NK-92 treated with Interleukin-12 subunit alpha and Interleukin-12 subunit beta, amount 100 ng/mL, for 24 hours (cell line): Measurements from ENCODE around the gene SLC51B.
"Not testable (repeated sequence)": the region's sequence is repeated elsewhere in the genome, so short reads cannot be mapped to it uniquely, and the experiment has no call there.

Experiments used
- DNase-seq: peaks from one replicate; lab custom pipeline; 2025; lab: John Stamatoyannopoulos, UW

The SLC51B gene

DNA sequence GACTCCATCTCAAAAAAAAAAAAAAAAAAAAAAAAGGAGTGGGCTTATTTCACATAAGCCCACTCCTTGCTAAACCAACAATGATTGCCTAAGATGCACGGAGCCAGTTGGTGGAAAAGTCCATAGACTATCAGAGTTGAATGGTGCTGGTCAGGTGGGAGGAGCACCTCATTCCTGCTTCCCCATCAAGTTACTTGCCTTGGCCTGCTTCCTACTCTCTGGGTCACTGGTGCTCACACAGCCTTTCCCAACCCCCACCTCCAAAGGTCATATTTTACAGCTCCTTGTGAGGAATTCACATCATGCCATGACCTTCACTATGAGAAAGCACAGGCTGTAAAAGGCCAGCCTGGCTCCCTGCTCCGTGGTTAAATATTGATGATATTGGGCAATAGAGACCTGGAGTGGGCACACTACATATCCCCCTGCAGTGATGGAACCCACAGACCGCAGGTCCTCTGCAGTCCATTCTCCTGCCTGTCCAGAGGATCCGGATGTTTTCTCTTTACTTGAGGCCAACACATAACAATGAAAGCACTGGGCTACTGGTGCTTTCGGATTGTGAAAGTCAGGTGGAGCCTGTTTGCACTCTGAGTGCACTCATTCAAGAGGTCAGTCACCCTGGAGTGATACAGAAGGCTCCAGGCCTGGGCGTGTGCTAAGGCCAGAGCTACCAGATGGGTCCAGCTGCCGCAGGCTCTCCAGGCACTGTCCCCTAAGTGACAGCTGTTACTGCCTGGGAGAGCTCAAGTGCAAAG lies at the start of gene SLC51B:
SLC51B (plus strand) TSS at position 664 of the 758 bp plus-strand sequence. CDS start 4,618 bp downstream, outside the sequence.
- DNase-seq: no peak

DNA sequence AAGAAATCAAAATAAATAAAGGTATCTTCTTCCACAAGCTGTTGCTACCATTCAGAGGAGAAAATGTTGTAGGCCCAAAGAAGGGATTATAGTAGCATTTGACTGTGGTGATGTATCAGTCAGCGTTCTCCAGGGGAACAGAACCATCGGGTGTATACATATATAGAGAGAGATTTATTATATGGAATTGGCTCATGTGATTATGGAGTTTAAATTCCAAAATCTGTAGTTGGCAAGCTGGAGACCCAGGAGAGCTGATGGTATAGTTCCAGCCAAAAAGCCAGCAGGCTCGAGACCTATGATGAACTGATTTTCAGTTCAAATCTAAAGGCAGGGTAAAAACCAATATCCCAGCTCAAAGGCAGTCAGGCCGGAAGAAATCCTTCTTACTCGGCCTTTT lies 48.1 kb upstream of the SLC51B start:
- no peak for DNase-seq

DNA sequence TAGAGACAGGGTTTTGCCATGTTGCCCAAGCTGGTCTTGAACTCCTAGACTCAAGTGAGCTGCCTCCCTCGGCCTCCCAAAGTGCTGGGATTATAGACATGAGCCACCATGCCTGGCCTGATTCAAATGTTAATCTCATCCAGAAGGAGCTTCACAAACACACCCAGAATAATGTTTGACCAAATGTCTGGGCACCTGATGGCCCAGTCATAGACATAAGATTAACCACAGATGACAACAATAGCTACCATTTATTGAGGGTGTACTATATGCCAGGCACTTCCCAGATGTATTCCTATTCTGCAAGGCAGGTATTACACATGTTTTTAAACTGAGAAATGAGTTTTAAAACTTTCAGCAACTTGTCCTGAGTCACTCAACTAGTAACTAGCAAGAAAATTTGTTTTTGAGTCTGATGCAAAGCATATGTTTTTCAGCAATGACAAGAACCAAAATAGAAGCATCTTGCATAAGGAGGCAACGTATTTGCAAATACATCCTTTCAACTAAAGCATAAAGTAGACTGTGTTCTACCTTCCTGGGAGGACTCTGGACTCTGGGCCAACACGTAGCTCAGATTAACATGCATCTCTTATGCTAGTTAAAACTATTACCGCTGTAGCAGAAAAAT lies 47.3 kb upstream of the SLC51B start:
- no peak for DNase-seq

DNA sequence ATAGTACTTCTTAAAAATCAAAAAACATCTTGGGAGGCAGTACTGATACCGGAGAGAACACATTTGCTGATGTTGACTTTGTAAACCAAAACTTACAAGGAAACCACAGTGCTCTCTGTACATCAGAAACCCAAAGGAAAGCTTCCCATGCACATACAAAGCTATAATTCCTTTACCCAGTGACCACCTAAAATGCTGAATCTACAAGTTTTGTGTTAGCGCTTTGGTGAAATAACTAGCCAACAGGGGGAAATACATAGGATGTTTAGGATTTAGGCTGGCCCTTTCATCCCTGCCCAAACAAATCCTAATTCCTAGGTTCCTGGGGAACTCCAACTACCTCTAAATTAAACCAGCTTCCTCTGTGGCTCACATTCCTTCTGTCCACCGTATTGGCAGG lies 40.2 kb upstream of the SLC51B start:
- DNase-seq: no peak

DNA sequence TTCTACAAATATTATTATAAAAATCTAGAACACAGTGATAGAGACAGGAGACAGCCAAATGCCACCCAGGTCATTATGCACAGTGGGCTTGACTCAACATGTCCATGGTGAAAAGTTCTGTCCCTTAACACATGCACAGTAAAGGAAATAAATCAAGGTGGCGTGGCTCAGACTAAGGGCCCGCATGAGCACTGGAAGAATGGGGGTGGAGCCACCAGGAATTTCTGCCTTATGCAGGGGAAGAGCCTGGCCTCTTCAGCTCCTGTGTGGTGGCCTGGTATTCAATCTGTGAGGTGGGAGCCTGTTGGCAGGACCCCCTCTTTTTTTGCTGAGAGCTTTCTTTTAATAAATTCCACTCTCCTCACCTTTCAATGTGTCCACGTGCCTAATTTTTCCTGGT lies 38.3 kb upstream of the SLC51B start:
- no peak for DNase-seq

DNA sequence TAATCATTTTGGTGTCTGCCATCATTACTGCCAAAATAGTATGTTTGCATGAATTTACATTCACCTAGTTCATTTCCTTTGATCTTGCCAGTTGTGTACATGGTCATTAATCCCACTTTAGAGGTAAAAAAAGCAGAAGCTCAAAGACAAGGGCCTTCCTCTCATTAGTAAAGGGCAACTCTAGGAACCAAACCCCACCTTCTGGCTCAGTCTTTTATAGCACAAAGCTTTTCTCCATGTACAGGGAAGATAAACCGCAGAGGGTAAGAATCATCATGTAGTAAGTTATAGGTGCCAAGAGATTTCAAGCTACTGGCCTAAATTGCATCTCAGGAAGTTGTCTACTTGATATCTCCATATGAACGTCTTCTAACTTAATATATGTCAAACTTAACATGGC lies 36.2 kb upstream of the SLC51B start:
- DNase-seq: no peak

DNA sequence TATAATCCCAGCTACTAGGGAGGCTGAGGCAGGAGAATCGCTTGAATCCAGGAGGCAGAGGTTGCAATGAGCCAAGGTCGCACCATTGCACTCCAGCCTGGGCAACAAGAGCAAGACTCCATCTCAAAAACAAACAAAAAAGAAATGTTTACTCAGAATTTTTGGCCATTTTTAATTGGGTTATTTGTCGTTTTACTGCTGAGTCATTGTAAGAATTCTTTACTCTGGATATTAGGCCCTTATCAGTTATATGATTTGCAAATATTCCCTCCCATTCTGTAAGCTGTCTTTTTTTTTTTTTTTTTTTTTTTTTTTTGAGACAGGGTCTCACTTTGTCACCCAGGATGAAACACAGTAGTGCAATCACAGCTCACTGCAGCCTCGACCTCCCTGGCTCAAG lies 34.0 kb upstream of the SLC51B start:
- DNase-seq: not testable (repeated sequence)

DNA sequence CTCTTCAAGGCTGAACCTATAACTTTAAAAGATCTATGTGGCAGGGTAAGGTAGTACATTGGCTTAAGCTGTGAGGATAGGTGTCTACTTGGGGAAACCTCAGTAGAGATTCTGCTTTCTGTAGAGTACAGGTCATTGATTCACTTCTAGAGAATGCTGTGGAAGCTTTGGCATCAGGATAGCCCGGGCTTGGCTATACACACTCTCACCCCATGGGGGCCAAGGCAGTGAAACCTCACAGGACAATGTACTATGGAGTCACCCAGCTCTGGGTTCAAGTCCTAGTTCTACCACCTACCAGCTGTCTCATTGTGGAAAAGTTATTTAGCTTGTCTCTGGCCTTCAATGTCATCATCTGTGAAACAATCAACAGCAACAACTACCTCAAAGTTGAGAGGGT lies 24.8 kb upstream of the SLC51B start:
- DNase-seq: no peak

DNA sequence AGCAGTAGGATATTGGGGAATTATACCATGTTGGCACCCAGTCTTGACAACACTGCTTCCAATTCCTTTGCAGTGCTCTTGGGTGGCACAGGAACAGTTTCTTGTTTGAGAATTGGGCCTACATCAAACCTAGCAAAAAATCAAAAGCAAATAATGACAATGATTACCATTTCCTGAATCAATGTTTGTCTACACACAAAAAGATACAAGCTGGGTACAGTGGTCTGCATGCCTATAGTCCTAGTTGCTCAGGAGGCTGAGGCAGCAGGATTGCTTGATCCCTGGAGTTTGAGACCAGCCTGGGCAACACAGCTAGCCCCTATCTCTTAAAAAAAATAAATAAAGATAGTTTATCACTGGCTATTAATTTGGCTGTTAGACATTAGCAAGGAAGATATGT lies 23.7 kb upstream of the SLC51B start:
- no peak for DNase-seq

DNA sequence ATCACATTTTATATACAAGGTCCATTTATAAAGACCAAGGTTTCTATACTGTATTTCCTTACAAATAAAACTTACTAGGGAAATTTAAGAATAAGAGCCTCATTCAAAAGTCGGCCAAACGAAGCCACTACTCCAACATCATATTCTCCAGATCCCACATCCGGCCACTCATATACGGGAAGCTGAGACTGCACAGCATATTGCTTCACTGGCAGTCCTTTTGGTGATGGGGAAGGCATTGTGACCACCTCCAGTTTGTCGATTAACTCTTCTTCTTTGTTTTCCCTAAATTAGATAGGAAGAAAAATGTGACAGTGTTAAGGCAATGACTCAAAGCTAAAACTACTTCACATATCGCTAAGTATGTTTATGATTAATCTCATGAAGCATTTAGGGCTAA lies 18.4 kb upstream of the SLC51B start:
- DNase-seq: no peak

DNA sequence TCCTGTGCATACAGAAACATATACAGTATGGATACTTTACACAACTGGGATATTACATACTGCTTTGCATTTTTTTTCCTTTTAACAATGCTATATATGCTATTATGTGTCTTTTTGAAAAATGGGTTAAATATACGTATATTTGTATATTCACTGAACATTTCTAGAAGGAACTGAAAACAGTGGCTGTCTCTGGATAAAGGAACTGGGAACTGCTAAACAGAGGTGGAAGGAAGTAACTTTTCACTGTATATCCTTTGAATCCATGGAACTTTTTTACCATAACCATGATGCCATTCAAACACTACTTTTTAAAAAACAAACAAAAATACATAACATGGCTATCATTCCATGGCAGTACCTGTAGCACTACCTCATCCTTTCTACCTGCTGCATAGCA lies 17.6 kb upstream of the SLC51B start:
- DNase-seq: no peak

DNA sequence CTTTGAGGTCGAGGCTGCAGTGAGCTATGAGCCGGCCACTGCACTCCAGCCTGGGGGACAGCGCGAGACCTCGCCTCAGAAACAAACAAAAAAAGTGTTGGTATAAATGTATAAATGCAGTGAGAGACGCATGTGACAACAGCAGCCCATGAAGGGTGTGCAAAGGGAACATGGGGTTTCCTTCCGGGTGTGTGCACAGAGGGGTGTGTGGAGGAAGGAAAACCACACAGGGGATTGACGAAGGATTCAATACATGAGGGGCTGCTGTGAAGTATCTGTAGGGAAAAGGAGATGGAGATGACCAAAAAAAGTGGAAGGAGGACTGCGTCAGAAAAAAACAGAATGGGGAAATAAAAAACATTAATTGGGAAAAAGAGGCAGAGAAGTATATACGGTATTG lies 16.8 kb upstream of the SLC51B start:
- no peak for DNase-seq

DNA sequence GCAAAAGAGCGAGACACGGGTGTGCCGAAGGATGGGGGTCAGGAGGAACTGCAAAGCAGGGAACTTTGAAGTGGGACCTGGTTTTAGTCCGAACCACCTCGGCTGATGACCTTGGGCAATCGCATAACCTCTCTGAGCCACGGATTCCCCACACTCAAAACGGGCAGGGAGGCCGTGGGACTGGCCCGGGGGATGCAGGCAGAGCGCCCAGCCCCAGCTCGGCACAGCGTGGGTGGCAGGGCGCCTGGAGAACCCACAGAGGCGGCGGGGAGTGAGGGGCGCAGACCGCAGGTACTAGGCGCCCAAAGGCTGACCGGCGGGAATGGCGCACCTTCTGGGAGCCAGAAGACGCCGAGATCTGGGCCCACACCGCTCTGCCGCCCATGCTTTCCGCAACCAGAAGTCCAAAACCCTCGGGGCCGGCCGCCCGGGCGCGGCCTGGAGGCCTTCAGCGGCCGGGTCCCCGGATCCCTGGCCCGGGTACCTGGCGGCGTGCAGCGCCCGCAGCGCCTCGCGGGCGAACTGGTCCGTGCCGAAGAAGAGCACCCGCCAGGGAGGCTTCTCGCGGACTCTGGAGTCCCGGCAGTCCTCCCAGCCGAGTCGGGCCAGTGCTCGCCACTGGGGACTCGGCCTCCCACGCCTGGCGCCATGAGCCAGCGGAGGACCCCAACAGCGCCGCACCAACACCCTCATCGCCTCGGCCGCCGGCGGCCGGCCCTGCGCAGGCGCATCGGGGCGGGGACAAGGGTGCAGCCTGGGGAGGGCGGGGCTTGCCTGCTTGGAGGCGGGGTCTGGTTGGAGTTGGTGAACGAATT lies 16.1 kb upstream of the SLC51B start, which contains the start of gene MTFMT:
MTFMT (minus strand) TSS at position 719 of the 815 bp plus-strand sequence; CDS start at position 693, 26 bp downstream.
- DNase-seq: peak; percentile 90

DNA sequence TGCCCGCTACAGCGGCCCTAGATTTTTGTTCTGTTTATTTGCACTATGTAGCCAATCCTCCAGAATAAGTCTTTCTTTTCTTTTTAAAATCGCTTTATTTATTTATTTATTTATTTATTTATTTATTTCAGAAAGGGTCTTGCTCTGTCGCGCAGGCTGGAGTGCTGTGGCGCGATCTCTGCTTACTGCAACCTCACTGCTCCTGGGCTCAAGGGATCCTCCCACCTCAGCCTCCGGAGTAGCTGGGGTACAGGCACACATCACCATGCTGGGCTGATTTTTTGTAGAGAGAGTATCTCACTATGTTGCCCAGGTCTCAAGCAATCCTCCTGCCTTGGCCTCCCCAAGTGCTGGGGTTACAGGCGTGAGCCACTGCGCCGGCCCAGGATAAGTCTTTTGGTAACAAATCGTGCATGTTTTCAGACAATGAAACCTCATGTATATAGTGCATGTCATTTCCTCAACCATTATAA lies 15.4 kb upstream of the SLC51B start:
- DNase-seq: no peak

DNA sequence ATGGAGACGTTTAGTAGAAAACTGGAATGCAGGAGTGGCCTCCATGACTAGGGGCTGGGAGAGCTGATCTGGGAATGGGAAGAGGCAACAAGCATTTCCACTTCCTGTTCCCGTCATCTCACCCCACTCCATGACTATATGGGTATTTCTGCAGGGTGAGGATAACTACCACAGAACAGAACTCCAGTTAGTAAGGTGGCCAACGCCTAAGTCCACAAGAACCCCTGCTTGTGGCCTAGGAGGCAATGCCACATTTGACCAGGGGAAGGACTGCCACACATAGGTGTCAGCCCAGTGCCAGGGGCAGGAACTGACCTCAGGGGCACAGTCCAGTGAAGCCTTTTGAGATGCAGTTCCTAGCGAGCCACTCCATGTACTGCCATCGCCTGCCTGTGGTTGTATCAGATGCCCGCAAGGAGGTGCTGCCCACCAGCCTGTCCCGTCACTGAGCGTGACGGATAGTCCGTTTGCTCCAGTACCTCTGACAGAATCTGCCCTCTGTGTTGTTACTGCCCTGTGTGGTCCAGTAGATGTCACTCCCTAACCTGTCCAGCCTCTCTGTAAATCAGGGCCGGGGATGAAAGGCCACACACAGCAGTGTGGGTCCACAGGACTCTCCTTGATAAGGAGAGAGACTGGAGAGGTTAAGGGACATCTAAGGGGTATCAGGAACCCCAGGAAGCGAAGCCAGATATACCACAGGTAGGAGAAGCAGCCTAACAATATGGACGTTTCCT lies 12.2 kb upstream of the SLC51B start:
- DNase-seq: no peak

DNA sequence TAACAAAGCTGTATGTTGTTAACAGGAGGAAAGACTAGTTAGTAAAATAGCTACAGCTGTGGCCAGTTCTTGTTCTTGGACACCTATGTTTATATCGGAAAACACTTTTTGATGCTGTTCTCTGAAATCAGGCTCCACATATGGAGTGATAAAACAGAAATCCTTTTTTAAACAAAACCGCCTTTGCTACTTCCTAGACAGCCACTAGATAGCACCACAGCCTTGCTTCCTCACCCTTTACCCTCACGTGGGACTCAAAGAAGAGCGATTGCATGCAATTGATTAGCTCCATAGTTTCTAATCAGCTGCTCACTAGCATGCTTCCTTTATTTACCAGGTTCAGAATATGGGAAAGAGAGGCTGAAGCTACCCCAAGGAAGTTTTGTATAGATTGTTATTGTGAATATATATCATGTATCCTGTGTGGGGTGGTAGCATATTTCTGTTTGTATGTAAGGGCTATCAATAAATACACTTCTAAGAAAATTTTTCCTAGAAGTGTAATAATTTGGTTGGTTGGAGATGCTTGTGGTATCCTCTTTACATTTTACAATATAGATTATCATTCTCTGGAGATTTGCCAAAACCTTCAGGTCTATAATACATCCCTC lies 11.4 kb upstream of the SLC51B start:
- DNase-seq: no peak

DNA sequence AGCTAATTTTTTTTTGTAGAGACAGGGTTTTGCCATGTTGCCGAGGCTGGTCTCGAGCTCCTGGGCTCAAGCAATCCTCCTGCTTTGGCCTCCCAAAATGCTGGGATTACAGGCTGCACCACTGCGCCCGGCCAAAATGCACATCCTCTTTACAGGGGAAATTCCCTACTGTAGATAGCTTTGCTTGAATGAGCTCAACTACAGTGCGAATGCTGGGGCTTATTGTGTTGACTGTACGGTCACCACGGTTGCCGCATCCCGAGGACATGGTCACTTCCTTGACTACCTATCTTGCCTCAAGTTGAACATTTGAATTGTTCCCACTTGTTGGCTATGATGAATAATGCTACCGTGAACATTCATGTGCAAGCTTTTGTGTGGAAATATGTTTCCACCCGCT lies 10.5 kb upstream of the SLC51B start:
- DNase-seq: no peak

DNA sequence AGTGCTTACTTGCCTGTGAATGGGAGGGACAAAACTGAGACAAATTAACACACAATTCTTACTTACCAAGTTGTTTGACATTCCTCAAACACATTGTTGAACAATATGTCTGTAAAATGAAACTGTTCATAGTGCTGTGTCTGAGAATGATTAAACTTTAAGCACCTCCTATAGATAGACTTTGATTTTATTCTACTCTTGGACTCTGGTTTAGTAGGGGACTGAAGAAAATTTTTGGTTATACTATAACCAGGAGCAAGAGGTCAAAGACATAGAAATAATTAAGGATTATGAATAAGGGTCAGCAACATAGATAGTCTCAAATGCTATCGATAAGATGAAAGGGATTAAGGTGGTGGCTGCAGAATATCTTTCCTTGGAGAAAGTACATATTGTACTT lies 7.9 kb upstream of the SLC51B start:
- no peak for DNase-seq

DNA sequence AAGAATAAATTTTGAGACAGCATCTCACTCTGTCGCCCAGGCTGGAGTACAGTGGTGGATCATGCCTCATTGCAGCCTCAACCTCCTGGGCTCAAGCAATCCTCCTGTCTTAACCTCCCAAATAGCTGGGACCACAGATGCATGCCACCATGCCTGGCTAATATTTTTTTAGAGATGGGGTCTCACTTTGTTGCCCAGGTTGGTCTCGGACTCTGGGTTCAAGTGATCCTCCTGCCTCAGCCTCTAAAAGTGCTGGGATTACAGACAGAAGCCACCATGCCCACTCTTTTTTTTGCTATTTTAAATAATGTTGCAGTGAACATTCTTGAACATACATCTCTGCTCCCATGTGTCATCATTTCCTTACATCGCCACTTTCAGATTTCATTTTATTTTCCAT lies 6.8 kb upstream of the SLC51B start:
- DNase-seq: no peak

DNA sequence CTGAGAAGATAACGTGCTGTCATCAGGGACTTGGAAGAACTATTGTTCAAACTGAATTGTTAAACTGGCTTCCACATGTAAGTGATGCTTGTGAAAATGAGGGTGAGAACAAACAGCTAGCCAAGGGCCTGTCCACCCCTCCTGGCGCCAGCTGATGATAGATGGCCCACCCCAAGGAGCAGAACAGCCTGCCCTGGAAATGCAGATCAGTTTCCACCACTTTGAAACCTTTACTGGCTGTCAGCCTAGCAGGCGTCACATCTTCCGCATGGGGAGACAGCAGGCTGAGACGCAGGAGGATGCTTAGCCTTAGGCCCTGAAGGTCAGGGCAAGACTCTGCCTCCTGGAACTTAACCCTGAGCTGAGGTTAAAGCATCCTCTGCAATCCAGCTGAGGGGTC lies 6.4 kb upstream of the SLC51B start:
- no peak for DNase-seq

DNA sequence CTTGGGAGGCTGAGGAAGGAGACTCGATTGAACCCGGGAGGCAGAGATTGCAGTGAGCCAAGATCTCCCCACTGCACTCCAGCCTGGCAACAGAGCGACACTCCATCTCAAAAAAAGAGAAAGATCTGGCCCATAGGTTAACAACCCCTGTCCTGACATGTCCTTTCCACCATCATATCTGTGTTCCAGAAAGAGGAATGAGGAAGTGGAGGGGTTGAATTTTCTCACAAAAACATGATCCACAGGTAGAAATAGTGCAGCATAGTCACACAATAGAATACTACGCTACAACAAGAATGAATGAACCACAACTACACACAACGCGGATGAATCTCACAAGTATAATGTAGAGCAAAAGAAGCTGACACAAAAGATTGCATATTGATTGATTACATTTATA lies 4.7 kb upstream of the SLC51B start:
- DNase-seq: no peak

DNA sequence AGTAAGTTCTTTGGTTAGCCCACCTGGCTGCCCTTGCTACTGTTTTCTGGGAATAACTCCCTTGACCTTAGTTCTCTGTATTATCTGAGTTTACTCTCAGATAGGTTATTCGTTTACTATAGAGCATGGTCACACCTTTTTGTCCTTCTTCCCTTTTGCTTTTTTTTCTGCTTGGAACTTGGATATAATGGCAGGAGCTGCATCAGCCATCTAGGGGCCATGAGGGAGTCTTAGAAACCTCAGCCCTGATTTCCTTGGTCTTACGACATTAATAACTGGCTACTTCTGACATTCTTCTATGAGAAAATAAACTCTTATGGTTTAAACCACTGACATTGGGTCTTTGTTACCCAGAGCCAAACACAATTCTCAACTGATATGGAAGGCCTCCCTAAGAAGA lies 3.4 kb upstream of the SLC51B start:
- no peak for DNase-seq
